HEK293 (cell line): ENCODE data around the gene UGT2B11.
"Not testable (repeated sequence)": the region's sequence is repeated elsewhere in the genome, so short reads cannot be mapped to it uniquely, and the experiment has no call there.

Source experiments
- CTCF ChIA-PET: fragments of 350-600 bp; formaldehyde crosslinking; extraction: SDS; loops from one replicate; lab custom pipeline; 2021; ENCODE audit warnings: antibody characterized with exemption; lab: Yijun Ruan, JAX
- POLR2A ChIA-PET: fragments of 300-600 bp; formaldehyde crosslinking; extraction: SDS; loops from one replicate; lab custom pipeline; 2020; ENCODE audit warnings: antibody characterized with exemption, inconsistent platforms; lab: Yijun Ruan, JAX
- H3K27ac ChIP-seq: fragments of 200-500 bp; sonication (Bioruptor generic); 2 replicates; pipeline ENCODE4 v1.5.1; 2014; ENCODE audit warnings: low read depth, low read length, control low read depth, inconsistent platforms; ENCODE audit errors: extremely low read depth
- H3K36me3 ChIP-seq, 2 experiments: fragments of 200-500 bp in 1 of 2; sonication (Bioruptor generic) in 1 of 2; 1 replicate in 1 of 2; 2 replicates in 1 of 2; pipeline ENCODE4 v1.5.1; 2014 to 2017; ENCODE audit warnings: inconsistent platforms in 2 of 2, low read length in 2 of 2; ENCODE audit not compliant: control insufficient read depth in 2 of 2, insufficient read depth in 1 of 2
- H3K4me1 ChIP-seq: fragments of 200-500 bp; sonication (Bioruptor generic); 2 replicates; pipeline ENCODE4 v1.5.1; 2014; ENCODE audit warnings: mild to moderate bottlenecking, low read length, inconsistent platforms; ENCODE audit not compliant: control insufficient read depth, insufficient read depth
- H3K4me3 ChIP-seq: 2 replicates; pipeline ENCODE4 v1.5.1; 2011; ENCODE audit warnings: low read depth, mild to moderate bottlenecking, control low read depth, low read length, moderate library complexity
- H3K9me3 ChIP-seq: fragments of 200-500 bp; sonication (Bioruptor generic); 2 replicates; pipeline ENCODE4 v1.5.1; 2014; ENCODE audit warnings: low read depth, low read length, inconsistent platforms; ENCODE audit not compliant: control insufficient read depth, insufficient read depth
- ATF2 ChIP-seq: fragments of 450-650 bp; formaldehyde crosslinking; IDR thresholded peaks from 2 replicates; pipeline ENCODE4 v1.5.1; 2016; ENCODE audit warnings: missing biosample characterization, missing genetic modification characterization, low read depth
- OSR2 ChIP-seq: fragments of 450-650 bp; formaldehyde crosslinking; IDR thresholded peaks from 2 replicates; pipeline ENCODE4 v1.5.1; 2016; ENCODE audit warnings: missing biosample characterization, missing genetic modification characterization
- SCRT2 ChIP-seq: fragments of 450-650 bp; formaldehyde crosslinking; IDR thresholded peaks from 2 replicates; pipeline ENCODE4 v1.5.1; 2016; ENCODE audit warnings: missing biosample characterization, missing genetic modification characterization
- YY1 ChIP-seq: fragments of 450-650 bp; formaldehyde crosslinking; IDR thresholded peaks from 2 replicates; pipeline ENCODE4 v1.5.1; 2018; ENCODE audit warnings: missing biosample characterization, missing genetic modification characterization
- YY2 ChIP-seq: fragments of 450-650 bp; formaldehyde crosslinking; IDR thresholded peaks from 2 replicates; pipeline ENCODE4 v1.5.1; 2016; ENCODE audit warnings: missing biosample characterization, missing genetic modification characterization
- ZNF169 ChIP-seq: fragments of 450-650 bp; formaldehyde crosslinking; IDR thresholded peaks from 2 replicates; pipeline ENCODE4 v1.5.1; 2016; ENCODE audit warnings: missing biosample characterization, missing genetic modification characterization
- ZNF18 ChIP-seq: fragments of 450-650 bp; formaldehyde crosslinking; IDR thresholded peaks from 2 replicates; pipeline ENCODE4 v1.5.1; 2016; ENCODE audit warnings: missing biosample characterization, missing genetic modification characterization
- ZNF311 ChIP-seq: fragments of 450-650 bp; formaldehyde crosslinking; IDR thresholded peaks from 2 replicates; pipeline ENCODE4 v1.5.1; 2017; ENCODE audit warnings: missing biosample characterization, missing genetic modification characterization, borderline replicate concordance
- ZNF350 ChIP-seq: fragments of 450-650 bp; formaldehyde crosslinking; IDR thresholded peaks from 2 replicates; pipeline ENCODE4 v1.5.0; 2017; ENCODE audit warnings: missing biosample characterization, mild to moderate bottlenecking, missing genetic modification characterization
- ZNF449 ChIP-seq: fragments of 450-650 bp; formaldehyde crosslinking; IDR thresholded peaks from 2 replicates; pipeline ENCODE4 v1.5.1; 2017; ENCODE audit warnings: missing biosample characterization, mild to moderate bottlenecking, missing genetic modification characterization, moderate library complexity
- ZNF544 ChIP-seq: fragments of 450-650 bp; formaldehyde crosslinking; IDR thresholded peaks from 2 replicates; pipeline ENCODE4 v1.5.0; 2017; ENCODE audit warnings: missing biosample characterization, missing genetic modification characterization
- ZNF555 ChIP-seq: fragments of 450-650 bp; formaldehyde crosslinking; conservative IDR thresholded peaks from 2 replicates; pipeline ENCODE4 v1.5.1; 2017; ENCODE audit warnings: missing biosample characterization, mild to moderate bottlenecking, missing genetic modification characterization, inconsistent platforms
- ZNF596 ChIP-seq: fragments of 450-650 bp; IDR thresholded peaks from 2 replicates; pipeline ENCODE4 v1.5.0; 2018; ENCODE audit warnings: missing biosample characterization, mild to moderate bottlenecking, missing genetic modification characterization, moderate library complexity
- ZNF610 ChIP-seq: fragments of 450-650 bp; formaldehyde crosslinking; IDR thresholded peaks from 2 replicates; pipeline ENCODE4 v1.5.1; 2016; ENCODE audit warnings: missing biosample characterization, missing genetic modification characterization, borderline replicate concordance
- ZNF660 ChIP-seq: fragments of 450-650 bp; IDR thresholded peaks from 2 replicates; pipeline ENCODE4 v1.5.1; 2018; ENCODE audit warnings: missing biosample characterization, mild to moderate bottlenecking, missing genetic modification characterization
- ZNF692 ChIP-seq: fragments of 450-650 bp; formaldehyde crosslinking; IDR thresholded peaks from 2 replicates; pipeline ENCODE4 v1.5.1; 2016; ENCODE audit warnings: missing biosample characterization, missing genetic modification characterization
- ZNF707 ChIP-seq: fragments of 450-650 bp; formaldehyde crosslinking; IDR thresholded peaks from 2 replicates; pipeline ENCODE4 v1.5.1; 2016; ENCODE audit warnings: missing biosample characterization, missing genetic modification characterization
- ZSCAN4 ChIP-seq: fragments of 450-650 bp; formaldehyde crosslinking; IDR thresholded peaks from 2 replicates; pipeline ENCODE4 v1.5.1; 2017; ENCODE audit warnings: missing biosample characterization, missing genetic modification characterization

UGT2B11 gene

GRCh38 chr4:69210911-69211310 is 3.6 kb downstream of the UGT2B11 start:
- H3K4me1 ChIP-seq: no peaks in the 10 kb centered on the region
- H3K27ac ChIP-seq: no peak overlapping the region
- H3K9me3 ChIP-seq: no peaks in the 10 kb centered on the region
- ChIA-PET CTCF (no interaction called here), POLR2A (no interaction called here)
- H3K4me3 ChIP-seq: no peak overlapping the region
- TF ChIP-seq ZNF544 (tag by site-specific recombination) (no peak), ZNF692 (no peak), ZNF707 (tag by site-specific recombination) (no peak), SCRT2 (tag by site-specific recombination) (no peak), ZNF311 (tag by site-specific recombination) (no peak), ZNF18 (no peak), ZNF660 (tag by site-specific recombination) (no peak), ZNF596 (tag by site-specific recombination) (no peak), ZNF449 (tag by site-specific recombination) (no peak), ZNF555 (tag by site-specific recombination) (no peak), ZSCAN4 (tag by site-specific recombination) (no peak), YY1 (tag by site-specific recombination) (no peak), YY2 (tag by site-specific recombination) (no peak), ZNF169 (no peak), ZNF610 (tag by site-specific recombination) (no peak), ZNF350 (tag by site-specific recombination) (no peak), ATF2 (no peak), OSR2 (no peak)
- no peaks in the 10 kb centered on the region for H3K36me3 ChIP-seq

- CTCF ChIA-PET, H3K36me3 ChIP-seq, H3K4me3 ChIP-seq, H3K27ac ChIP-seq, H3K9me3 ChIP-seq, POLR2A ChIA-PET, H3K4me1 ChIP-seq: not testable (repeated sequence)
Observed at GRCh38 chr4:69198506-69198905, 16.0 kb downstream of the UGT2B11 start.
